HepG2 (cell line): Measurements from ENCODE around the gene THEM5. TPM values are rescaled to one million over a fixed set of nuclear protein-coding genes. Genes with fewer than 3 reads are reported as not detected.

ENCODE experiments used
- GPBP1L1 ChIP-seq: sonication (generic); formaldehyde crosslinking; IDR thresholded peaks from 2 replicates; pipeline ENCODE4 v1.5.0; 2020; ENCODE audit warnings: mild to moderate bottlenecking, missing genetic modification reagents
- HCFC1 ChIP-seq: fragments of 150-350 bp; IDR thresholded peaks from 2 replicates; pipeline ENCODE4 v1.6.1; 2014; ENCODE audit warnings: low read depth, low read length
- MEF2D ChIP-seq: sonication (generic); formaldehyde crosslinking; IDR thresholded peaks from 2 replicates; pipeline ENCODE4 v1.5.1; 2020; ENCODE audit warnings: mild to moderate bottlenecking, missing genetic modification reagents
- NKX3-1 ChIP-seq: sonication (generic); formaldehyde crosslinking; IDR thresholded peaks from 2 replicates; pipeline ENCODE4 v1.5.0; 2020; ENCODE audit warnings: missing genetic modification reagents
- SNAPC4 ChIP-seq: sonication (generic); formaldehyde crosslinking; IDR thresholded peaks from 2 replicates; pipeline ENCODE4 v1.4.0; 2020; ENCODE audit warnings: mild to moderate bottlenecking, missing genetic modification reagents
- TIGD3 ChIP-seq: sonication (generic); formaldehyde crosslinking; IDR thresholded peaks from 2 replicates; pipeline ENCODE4 v1.5.1; 2020; ENCODE audit warnings: mild to moderate bottlenecking, missing genetic modification reagents, borderline replicate concordance
- ZFP36L2 ChIP-seq: sonication (generic); formaldehyde crosslinking; IDR thresholded peaks from 2 replicates; pipeline ENCODE4 v1.4.0; 2020; ENCODE audit warnings: missing genetic modification reagents
- ZNF101 ChIP-seq: sonication (generic); formaldehyde crosslinking; IDR thresholded peaks from 2 replicates; pipeline ENCODE4 v1.4.0; 2020; ENCODE audit warnings: mild to moderate bottlenecking, low read depth, missing genetic modification reagents, borderline replicate concordance
- ZNF317 ChIP-seq: sonication (generic); formaldehyde crosslinking; IDR thresholded peaks from 2 replicates; pipeline ENCODE4 v1.5.0; 2020; ENCODE audit warnings: mild to moderate bottlenecking, missing genetic modification reagents
- ZNF546 ChIP-seq: sonication (generic); formaldehyde crosslinking; conservative IDR thresholded peaks from 2 replicates; pipeline ENCODE4 v1.8.1; 2023; ENCODE audit warnings: mild to moderate bottlenecking, missing genetic modification reagents
- ZNF780A ChIP-seq: sonication (generic); formaldehyde crosslinking; IDR thresholded peaks from 2 replicates; pipeline ENCODE4 v1.8.0; 2022; ENCODE audit warnings: mild to moderate bottlenecking, missing genetic modification reagents, moderate library complexity
- ZSCAN9 ChIP-seq: IDR thresholded peaks from 2 replicates; pipeline ENCODE4 v1.6.1; 2016; ENCODE audit warnings: borderline replicate concordance
- polyA plus RNA-seq, 8 experiments: library from polyadenylated mRNA; depleted of rRNA in 3 of 8; stranded (reverse) in 7 of 8; unstranded in 1 of 8; fragments of >200 nt; fragmentation: Illumina TruSeq in 4 of 8; extraction: Trizol in 4 of 8; gene quantifications; 2 replicates each; pipeline versions ENCODE4 v1.2.1 to v1.2.3, GENCODE V29; 2011 to 2016; ENCODE audit warnings: low read depth in 4 of 8, missing spikeins in 1 of 8, mixed read lengths in 1 of 8; ENCODE audit not compliant: insufficient read depth in 1 of 8
- total RNA-seq, 5 experiments: library from RNA; depleted of rRNA; stranded (reverse); fragments of >200 nt; fragmentation: Illumina TruSeq; extraction: Trizol; gene quantifications; 2 replicates each; pipeline ENCODE4 v1.2.3, GENCODE V29; 2016; ENCODE audit warnings: low read depth in 1 of 5
- TF ChIP-seq, protein P1 (sequence below): sonication (generic); formaldehyde crosslinking; IDR thresholded peaks from 2 replicates; pipeline ENCODE4 v1.5.0; 2020; ENCODE audit warnings: missing genetic modification reagents
- TF ChIP-seq, protein P2 (sequence below): sonication (generic); formaldehyde crosslinking; IDR thresholded peaks from 2 replicates; pipeline ENCODE4 v1.8.0; 2022; ENCODE audit warnings: missing genetic modification reagents, mild to moderate bottlenecking, borderline replicate concordance
- TF ChIP-seq, protein P3 (sequence below): sonication (generic); formaldehyde crosslinking; IDR thresholded peaks from 2 replicates; pipeline ENCODE4 v1.8.1; 2022; ENCODE audit warnings: low read depth, mild to moderate bottlenecking, missing genetic modification reagents
- TF ChIP-seq, protein P4 (sequence below): sonication (generic); formaldehyde crosslinking; IDR thresholded peaks from 2 replicates; pipeline ENCODE4 v1.8.1; 2023; ENCODE audit warnings: mild to moderate bottlenecking, missing genetic modification reagents, borderline replicate concordance

Gene THEM5
- total and polyA plus RNA-seq, 2 of the 13 experiments (the other 11 are each of a cell fraction or from before 2014, with no cell fraction given): not detected

GRCh38 chr1:151832318-151832980 is 21.1 kb downstream of the THEM5 start (continued):
- TF ChIP-seq ZNF317 (CRISPR knock-in tag) (no peak), MEF2D (CRISPR knock-in tag) (no peak), HCFC1 (no peak), GPBP1L1 (CRISPR knock-in tag) (no peak), ZNF780A (CRISPR knock-in tag) (no peak), NKX3-1 (no peak), ZNF101 (no peak), ZFP36L2 (CRISPR knock-in tag) (no peak), ZSCAN9 (CRISPR knock-in tag) (no peak), ZNF546 (CRISPR knock-in tag) (0 out of 2 replicates have a peak, but pooled peaks have one; percentile 34), SNAPC4 (CRISPR knock-in tag) (no peak), TIGD3 (no peak)
- TF ChIP-seq, protein P1, sequence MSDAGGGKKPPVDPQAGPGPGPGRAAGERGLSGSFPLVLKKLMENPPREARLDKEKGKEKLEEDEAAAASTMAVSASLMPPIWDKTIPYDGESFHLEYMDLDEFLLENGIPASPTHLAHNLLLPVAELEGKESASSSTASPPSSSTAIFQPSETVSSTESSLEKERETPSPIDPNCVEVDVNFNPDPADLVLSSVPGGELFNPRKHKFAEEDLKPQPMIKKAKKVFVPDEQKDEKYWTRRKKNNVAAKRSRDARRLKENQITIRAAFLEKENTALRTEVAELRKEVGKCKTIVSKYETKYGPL (CRISPR knock-in tag): no peak
- TF ChIP-seq, protein P2, sequence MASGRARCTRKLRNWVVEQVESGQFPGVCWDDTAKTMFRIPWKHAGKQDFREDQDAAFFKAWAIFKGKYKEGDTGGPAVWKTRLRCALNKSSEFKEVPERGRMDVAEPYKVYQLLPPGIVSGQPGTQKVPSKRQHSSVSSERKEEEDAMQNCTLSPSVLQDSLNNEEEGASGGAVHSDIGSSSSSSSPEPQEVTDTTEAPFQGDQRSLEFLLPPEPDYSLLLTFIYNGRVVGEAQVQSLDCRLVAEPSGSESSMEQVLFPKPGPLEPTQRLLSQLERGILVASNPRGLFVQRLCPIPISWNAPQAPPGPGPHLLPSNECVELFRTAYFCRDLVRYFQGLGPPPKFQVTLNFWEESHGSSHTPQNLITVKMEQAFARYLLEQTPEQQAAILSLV (CRISPR knock-in tag): no peak
- TF ChIP-seq, protein P3, sequence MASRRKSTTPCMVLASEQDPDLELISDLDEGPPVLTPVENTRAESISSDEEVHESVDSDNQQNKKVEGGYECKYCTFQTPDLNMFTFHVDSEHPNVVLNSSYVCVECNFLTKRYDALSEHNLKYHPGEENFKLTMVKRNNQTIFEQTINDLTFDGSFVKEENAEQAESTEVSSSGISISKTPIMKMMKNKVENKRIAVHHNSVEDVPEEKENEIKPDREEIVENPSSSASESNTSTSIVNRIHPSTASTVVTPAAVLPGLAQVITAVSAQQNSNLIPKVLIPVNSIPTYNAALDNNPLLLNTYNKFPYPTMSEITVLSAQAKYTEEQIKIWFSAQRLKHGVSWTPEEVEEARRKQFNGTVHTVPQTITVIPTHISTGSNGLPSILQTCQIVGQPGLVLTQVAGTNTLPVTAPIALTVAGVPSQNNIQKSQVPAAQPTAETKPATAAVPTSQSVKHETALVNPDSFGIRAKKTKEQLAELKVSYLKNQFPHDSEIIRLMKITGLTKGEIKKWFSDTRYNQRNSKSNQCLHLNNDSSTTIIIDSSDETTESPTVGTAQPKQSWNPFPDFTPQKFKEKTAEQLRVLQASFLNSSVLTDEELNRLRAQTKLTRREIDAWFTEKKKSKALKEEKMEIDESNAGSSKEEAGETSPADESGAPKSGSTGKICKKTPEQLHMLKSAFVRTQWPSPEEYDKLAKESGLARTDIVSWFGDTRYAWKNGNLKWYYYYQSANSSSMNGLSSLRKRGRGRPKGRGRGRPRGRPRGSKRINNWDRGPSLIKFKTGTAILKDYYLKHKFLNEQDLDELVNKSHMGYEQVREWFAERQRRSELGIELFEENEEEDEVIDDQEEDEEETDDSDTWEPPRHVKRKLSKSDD: no peak
- TF ChIP-seq, protein P4, sequence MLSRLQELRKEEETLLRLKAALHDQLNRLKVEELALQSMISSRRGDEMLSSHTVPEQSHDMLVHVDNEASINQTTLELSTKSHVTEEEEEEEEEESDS (CRISPR knock-in tag): no peak
